ENCODE data around the gene UBE2V1.

Gene UBE2V1

DNA sequence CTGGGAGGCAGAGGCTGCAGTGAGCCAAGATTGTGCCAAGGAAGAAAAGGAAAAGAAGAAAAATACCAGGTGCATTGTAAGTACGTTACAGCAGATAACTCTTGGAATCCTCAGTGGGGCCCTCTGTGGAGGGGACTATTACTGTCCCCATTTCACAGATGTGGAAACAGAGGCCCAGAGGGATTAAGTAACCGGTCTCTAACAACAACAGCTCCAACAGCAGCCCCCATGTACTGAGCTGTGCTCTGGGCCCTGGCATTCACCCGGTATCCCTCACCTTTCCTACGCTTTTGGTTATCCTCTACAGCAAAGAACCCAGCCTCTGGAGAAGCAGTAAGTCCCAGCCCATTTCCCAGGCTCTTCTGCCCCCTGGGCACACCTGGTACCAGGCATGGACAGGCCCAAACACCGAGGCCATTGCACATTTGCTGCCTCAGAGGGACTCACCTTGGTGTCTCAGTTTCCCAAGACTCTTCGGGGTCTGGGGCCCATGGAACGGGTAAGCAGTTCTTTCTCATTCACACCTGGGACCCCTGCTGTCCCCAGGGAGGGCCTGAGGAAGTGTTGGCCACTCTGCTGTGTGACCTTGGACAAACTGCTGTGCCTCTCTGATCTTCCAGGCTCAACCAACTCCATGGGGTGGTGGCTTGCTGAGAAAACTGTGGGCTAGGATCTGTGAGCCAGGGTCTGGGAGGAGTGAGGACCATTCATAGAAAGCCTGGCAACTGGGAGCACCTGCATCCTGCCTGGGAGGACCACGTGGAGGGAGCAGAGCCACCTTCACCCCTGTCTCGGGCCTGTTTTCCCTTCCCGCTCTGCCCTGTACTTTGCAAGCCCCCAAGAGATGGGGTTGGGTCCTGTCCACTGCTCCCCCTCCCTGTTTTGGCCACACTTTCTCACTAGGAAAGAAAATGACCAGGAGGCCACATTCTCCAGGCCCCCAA is 70.3 kb downstream of the UBE2V1 start:
- DNase-seq = no peak

- no peak for DNase-seq
Observed at GRCh38 chr20:50041246-50041873, 71.6 kb downstream of the UBE2V1 start.

DNA sequence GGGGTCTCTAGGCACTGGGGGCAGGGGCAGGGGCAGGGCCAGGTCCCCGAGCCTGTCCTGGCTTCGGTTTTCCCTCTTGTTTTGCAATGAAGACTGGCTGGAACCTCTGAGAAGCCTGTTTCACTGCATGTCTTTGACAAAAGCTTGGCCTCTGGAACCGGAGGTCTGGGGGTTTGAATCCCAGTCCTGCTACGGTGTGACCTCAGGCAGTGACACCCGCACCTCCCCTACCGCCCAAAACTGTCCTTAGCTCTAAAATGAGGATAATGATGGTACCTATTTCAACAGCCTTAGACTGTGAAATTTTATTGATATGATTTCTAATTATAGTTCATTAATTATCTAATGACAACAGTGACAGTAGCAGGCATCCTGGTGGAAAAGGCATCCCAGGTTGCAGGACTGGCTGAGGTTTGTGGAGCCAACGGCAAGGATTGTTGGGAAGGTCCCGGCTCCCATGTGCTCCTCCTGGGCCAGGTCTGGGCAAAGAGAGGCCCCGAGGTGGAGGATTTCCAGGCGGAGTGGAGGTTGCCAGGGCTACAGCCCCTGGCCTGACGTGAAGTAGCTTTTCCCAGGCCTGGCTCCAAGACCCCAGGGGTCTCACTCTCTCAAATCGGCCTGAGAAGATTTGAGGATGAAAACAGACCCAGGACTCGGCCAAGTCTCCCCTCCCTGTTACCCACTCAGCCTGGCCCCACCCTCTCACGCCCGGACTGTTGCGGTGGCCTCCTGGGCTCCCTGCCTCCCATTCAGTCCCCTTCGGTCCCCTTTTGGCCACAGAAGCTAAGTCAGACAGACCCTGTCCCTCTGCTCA is 72.3 kb downstream of the UBE2V1 start:
- no peak for DNase-seq

GRCh38 chr20:50039706-50040431 is 73.1 kb downstream of the UBE2V1 start:
- DNase-seq = no peak

DNA sequence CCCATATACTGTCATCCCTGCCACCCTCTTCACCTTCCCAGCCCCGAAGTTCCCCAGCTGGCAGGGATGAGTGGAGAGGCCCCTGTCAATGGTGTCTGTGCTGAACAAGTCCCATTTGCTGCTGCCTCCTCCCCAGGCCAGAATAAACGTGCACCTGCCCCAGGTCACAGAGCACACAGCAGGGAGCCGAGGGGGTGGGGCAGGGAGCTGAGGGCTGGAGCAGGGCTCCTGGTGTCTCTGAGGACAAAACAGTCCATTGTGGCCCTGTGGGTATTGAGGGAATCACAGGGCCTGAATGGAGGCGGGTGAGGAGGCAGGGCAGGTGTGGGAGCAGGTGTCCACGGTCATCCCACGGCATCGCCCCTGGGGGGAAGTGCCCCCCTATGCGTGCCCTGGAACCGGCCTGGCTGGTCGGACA is 74.4 kb downstream of the UBE2V1 start:
- no peak for DNase-seq

DNA sequence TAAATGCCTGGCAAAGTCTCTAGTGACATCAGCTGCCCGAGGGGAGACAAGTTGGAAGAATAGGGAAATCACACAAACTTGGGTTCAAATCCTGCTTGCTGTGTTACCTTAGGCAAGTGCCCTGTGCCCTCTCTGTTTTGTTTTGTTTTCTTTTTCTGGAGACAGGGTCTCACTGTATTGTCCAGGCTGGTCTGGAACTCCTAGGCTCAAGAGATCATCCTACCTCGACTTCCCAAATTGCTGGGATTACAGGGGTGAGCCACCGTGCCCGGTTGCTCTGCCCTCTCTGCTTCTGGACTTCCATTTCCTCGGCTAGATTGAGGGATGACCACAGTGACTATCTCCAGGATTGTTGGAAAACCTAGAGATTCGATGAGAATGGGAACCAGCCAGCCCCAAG is 74.8 kb downstream of the UBE2V1 start:
- no peak for DNase-seq

DNA sequence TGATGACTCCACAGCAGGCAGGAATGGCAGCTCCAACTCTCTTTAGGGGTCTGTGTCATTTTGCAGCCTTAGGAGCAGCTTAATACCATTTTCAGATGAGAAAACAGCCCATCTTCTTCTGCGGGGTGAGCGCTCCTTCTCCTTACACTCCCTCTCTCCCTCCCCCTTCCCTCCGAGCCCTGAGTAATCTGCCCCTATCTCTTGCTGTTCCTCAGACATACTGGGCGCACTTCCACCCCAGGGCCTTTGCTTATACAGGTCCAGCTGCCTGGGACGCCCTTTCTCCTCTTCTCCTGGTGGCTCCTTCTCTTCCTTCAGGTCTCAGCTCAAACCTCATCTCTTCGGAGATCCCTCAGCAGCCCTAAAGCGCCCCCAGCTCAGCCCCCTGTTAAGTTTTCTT is 75.4 kb downstream of the UBE2V1 start:
- no peak for DNase-seq

DNA sequence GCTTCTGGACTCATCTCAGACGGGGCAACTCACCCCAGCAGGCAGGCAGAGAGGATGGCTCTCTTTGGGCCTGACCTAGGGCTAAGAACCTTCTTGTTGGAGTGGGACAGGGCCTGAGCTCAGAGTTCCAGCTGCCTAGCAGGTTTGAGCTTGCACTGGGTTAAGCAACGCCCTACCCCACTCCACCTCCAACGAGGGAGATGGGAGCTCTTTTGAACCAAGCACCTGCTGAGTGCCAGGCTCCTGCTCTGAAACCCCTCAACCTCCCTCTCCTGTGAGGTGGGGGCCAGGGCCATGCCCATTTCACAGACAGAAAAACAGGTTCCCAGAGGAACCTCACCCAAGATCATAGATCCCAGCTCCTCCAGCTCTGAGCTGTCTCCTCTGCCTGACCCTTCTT is 75.8 kb downstream of the UBE2V1 start:
- no peak for DNase-seq

GRCh38 chr20:50036703-50037102 is 76.2 kb downstream of the UBE2V1 start:
- DNase-seq = no peak

GRCh38 chr20:50034567-50035180 is 78.3 kb downstream of the UBE2V1 start:
- no peak for DNase-seq

DNA sequence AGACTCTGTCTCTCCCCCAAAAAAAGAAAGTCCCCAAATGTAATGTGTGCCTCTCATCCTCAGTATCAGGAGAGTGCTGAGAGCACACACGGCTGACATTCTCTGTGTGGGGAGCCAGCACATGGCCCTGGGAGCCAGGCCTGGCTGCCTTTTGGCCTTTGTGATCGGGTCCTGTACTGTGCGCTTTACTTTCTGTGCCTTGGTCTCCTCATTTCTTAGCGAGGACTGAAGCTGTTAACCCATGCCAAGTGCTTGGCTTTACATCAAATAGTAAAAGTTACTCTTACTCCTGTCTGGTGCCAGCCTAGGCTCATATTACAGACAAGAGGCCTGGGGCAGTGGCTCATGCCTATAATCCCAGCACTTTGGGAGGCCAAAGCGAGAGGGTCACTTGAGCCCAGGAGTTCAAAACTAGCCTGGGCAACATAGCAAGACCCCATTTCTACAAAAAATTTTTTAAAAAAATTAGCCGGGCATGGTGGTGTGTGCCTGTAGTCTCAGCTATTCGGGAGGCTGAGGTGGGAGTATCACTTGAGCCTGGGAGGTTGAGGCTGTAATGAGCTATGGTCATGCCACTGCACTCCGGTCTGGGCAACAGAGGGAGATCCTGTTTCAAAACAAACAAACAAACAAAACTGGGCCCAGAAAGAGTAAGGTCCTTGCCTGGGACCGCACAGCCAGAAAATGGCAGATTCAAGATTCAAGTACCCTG is 79.8 kb downstream of the UBE2V1 start:
- DNase-seq = no peak

Data from activated effector memory CD4-positive, alpha-beta T cell treated with anti-CD3 and anti-CD28 coated beads, Interleukin-2, amount 50 U/mL, for 16 hours (primary cell).